SK-N-SH treated with all-trans-retinoic acid at 6 μM for 48 hours (cell line): ENCODE results near the gene YWHAE.

Experiments used
- ATAC-seq: fragments of 200-7000 bp; cut with Tn5 transposase; 3 replicates; pipeline ENCODE4 v1.9.1; 2020; ENCODE audit warnings: mild to moderate bottlenecking, moderate library complexity
- ARNTL ChIP-seq: fragments of 450-650 bp; formaldehyde crosslinking; IDR thresholded peaks from 2 replicates; pipeline ENCODE4 v1.5.0; 2020; ENCODE audit warnings: low read depth, mild to moderate bottlenecking, moderate library complexity, borderline replicate concordance
- BACH2 ChIP-seq: fragments of 250-450 bp; sonication (Bioruptor Pico); IDR thresholded peaks from 2 replicates; pipeline ENCODE4 v1.9.0; 2021; ENCODE audit warnings: mild to moderate bottlenecking, borderline replicate concordance
- CSDC2 ChIP-seq: fragments of 250-450 bp; sonication (Bioruptor Pico); IDR thresholded peaks from 2 replicates; pipeline ENCODE4 v1.5.0; 2020; ENCODE audit warnings: mild to moderate bottlenecking, moderate library complexity
- ISL1 ChIP-seq: fragments of 250-450 bp; sonication (Bioruptor Pico); IDR thresholded peaks from 2 replicates; pipeline ENCODE4 v2.1.2; 2022; ENCODE audit warnings: mild to moderate bottlenecking, moderate library complexity
- OSR1 ChIP-seq: fragments of 250-450 bp; sonication (Bioruptor Pico); IDR thresholded peaks from 2 replicates; pipeline ENCODE4 v1.8.0; 2022; ENCODE audit warnings: moderate library complexity, mild to moderate bottlenecking, inconsistent platforms
- PATZ1 ChIP-seq: fragments of 250-450 bp; sonication (Bioruptor Pico); IDR thresholded peaks from 2 replicates; pipeline ENCODE4 v1.8.0; 2020; ENCODE audit warnings: mild to moderate bottlenecking, moderate library complexity, borderline replicate concordance
- POU6F1 ChIP-seq: fragments of 250-450 bp; sonication (Bioruptor Pico); IDR thresholded peaks from 2 replicates; pipeline ENCODE4 v1.8.0; 2021; ENCODE audit warnings: low read depth, mild to moderate bottlenecking, moderate library complexity, borderline replicate concordance
- PPARA ChIP-seq: fragments of 250-450 bp; sonication (Bioruptor Pico); IDR thresholded peaks from 2 replicates; pipeline ENCODE4 v1.5.0; 2020; ENCODE audit warnings: mild to moderate bottlenecking, borderline replicate concordance
- RARB ChIP-seq: fragments of 250-450 bp; sonication (Bioruptor Pico); IDR thresholded peaks from 2 replicates; pipeline ENCODE4 v1.8.0; 2021; ENCODE audit warnings: mild to moderate bottlenecking, moderate library complexity
- SNAI2 ChIP-seq: fragments of 250-450 bp; sonication (Bioruptor Pico); IDR thresholded peaks from 2 replicates; pipeline ENCODE4 v1.5.0; 2020; ENCODE audit warnings: mild to moderate bottlenecking, moderate library complexity
- TCF4 ChIP-seq: fragments of 250-450 bp; sonication (Bioruptor Pico); IDR thresholded peaks from 2 replicates; pipeline ENCODE4 v1.8.0; 2021; ENCODE audit warnings: mild to moderate bottlenecking, moderate library complexity, borderline replicate concordance
- TOX ChIP-seq: fragments of 250-450 bp; sonication (Bioruptor Pico); IDR thresholded peaks from 2 replicates; pipeline ENCODE4 v1.8.0; 2021; ENCODE audit warnings: mild to moderate bottlenecking, moderate library complexity, borderline replicate concordance
- TSHZ2 ChIP-seq: fragments of 250-450 bp; sonication (Bioruptor Pico); IDR thresholded peaks from 2 replicates; pipeline ENCODE4 v1.5.0; 2020; ENCODE audit warnings: mild to moderate bottlenecking, moderate library complexity
- ZC3H10 ChIP-seq: fragments of 250-450 bp; sonication (Bioruptor Pico); IDR thresholded peaks from 2 replicates; pipeline ENCODE4 v1.5.1; 2021; ENCODE audit warnings: mild to moderate bottlenecking, moderate library complexity
- ZFP3 ChIP-seq: fragments of 250-450 bp; sonication (Bioruptor Pico); IDR thresholded peaks from 2 replicates; pipeline ENCODE4 v1.5.0; 2020; ENCODE audit warnings: mild to moderate bottlenecking, moderate library complexity
- ZFP30 ChIP-seq: fragments of 450-650 bp; formaldehyde crosslinking; IDR thresholded peaks from 2 replicates; pipeline ENCODE4 v1.5.0; 2022; ENCODE audit warnings: mild to moderate bottlenecking, moderate library complexity
- ZNF70 ChIP-seq: fragments of 450-650 bp; formaldehyde crosslinking; IDR thresholded peaks from 2 replicates; pipeline ENCODE4 v1.5.0; 2020; ENCODE audit warnings: mild to moderate bottlenecking, moderate library complexity
- ZNF8 ChIP-seq: fragments of 450-650 bp; formaldehyde crosslinking; IDR thresholded peaks from 2 replicates; pipeline ENCODE4 v1.5.0; 2020; ENCODE audit warnings: mild to moderate bottlenecking, moderate library complexity
- TF ChIP-seq, protein P1 (sequence below): fragments of 250-450 bp; sonication (Bioruptor Pico); IDR thresholded peaks from 2 replicates; pipeline ENCODE4 v1.5.1; 2020; ENCODE audit warnings: low read depth, mild to moderate bottlenecking, moderate library complexity
- TF ChIP-seq, protein P2 (sequence below): fragments of 250-450 bp; sonication (Bioruptor Pico); IDR thresholded peaks from 2 replicates; pipeline ENCODE4 v1.5.1; 2021; ENCODE audit warnings: mild to moderate bottlenecking, moderate library complexity

Gene YWHAE

DNA sequence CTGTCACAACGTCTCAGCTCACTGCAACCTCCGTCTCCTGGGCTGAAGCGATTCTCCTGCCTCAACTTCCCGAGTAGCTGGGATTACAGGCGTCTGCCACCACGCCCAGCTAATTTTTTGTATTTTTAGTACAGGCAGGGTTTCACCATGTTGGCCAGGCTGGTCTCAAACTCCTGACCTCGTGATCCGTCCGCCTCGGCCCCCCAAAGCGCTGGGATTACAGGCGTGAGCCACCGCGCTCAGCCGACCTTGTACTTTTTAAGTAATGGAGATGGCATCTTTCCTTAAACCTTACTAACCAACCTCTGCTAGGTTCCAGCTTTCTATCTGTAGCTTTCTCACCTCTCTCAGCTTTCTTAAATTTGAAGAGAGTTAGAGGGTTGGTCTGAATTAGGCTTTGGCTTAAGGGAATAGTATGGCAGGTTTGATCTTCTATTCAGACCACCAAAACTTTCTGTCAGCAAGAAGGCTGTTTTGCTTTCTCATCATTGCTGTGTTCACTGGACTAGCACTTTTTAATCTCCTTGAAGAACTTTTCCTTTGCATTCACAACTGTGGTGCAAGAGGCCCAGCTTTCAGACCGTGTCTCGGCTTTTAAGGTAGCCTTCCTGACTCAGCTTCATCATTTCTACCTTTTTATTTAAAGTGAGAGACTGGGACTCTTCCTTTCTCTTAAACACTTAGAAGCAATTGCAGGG, 28.0 kb downstream of the YWHAE start:
- TF ChIP-seq PATZ1 (CRISPR knock-in tag) (no peak), ZFP30 (CRISPR knock-in tag) (no peak), PPARA (CRISPR knock-in tag) (no peak), SNAI2 (CRISPR knock-in tag) (no peak), CSDC2 (CRISPR knock-in tag) (no peak), TCF4 (CRISPR knock-in tag) (no peak), ISL1 (no peak), ZC3H10 (no peak), ZNF8 (CRISPR knock-in tag) (no peak), TOX (CRISPR knock-in tag) (no peak), RARB (CRISPR knock-in tag) (no peak), BACH2 (CRISPR knock-in tag) (no peak), ARNTL (no peak), TSHZ2 (CRISPR knock-in tag) (no peak), OSR1 (CRISPR knock-in tag) (no peak)
- TF ChIP-seq, protein P1, sequence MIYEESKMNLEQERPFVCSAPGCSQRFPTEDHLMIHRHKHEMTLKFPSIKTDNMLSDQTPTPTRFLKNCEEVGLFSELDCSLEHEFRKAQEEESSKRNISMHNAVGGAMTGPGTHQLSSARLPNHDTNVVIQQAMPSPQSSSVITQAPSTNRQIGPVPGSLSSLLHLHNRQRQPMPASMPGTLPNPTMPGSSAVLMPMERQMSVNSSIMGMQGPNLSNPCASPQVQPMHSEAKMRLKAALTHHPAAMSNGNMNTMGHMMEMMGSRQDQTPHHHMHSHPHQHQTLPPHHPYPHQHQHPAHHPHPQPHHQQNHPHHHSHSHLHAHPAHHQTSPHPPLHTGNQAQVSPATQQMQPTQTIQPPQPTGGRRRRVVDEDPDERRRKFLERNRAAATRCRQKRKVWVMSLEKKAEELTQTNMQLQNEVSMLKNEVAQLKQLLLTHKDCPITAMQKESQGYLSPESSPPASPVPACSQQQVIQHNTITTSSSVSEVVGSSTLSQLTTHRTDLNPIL (CRISPR knock-in tag) = no peak
- TF ChIP-seq, protein P2, sequence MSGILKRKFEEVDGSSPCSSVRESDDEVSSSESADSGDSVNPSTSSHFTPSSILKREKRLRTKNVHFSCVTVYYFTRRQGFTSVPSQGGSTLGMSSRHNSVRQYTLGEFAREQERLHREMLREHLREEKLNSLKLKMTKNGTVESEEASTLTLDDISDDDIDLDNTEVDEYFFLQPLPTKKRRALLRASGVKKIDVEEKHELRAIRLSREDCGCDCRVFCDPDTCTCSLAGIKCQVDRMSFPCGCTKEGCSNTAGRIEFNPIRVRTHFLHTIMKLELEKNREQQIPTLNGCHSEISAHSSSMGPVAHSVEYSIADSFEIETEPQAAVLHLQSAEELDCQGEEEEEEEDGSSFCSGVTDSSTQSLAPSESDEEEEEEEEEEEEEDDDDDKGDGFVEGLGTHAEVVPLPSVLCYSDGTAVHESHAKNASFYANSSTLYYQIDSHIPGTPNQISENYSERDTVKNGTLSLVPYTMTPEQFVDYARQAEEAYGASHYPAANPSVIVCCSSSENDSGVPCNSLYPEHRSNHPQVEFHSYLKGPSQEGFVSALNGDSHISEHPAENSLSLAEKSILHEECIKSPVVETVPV (CRISPR knock-in tag) = no peak
- ATAC-seq = no peak

GRCh38 chr17:1368588-1368987, 31.4 kb downstream of the YWHAE start:
- no peak for ATAC-seq
- no peak for TF ChIP-seq ZFP3
- TF ChIP-seq, protein P1 (CRISPR knock-in tag) = no peak
- TF ChIP-seq ARNTL = no peak
- no peak for TF ChIP-seq POU6F1 (CRISPR knock-in tag)
- no peak for TF ChIP-seq ISL1

- ATAC-seq = no peak
- TF ChIP-seq SNAI2 (CRISPR knock-in tag) = no peak
- no peak for TF ChIP-seq ZFP3
- TF ChIP-seq OSR1 (CRISPR knock-in tag) = no peak
- no peak for TF ChIP-seq ISL1
- TF ChIP-seq PATZ1 (CRISPR knock-in tag) = no peak
- no peak for TF ChIP-seq ZNF70 (CRISPR knock-in tag)
- no peak for TF ChIP-seq TOX (CRISPR knock-in tag)
- TF ChIP-seq ZNF8 (CRISPR knock-in tag) = no peak
- TF ChIP-seq TSHZ2 (CRISPR knock-in tag) = no peak
- no peak for TF ChIP-seq ARNTL
- TF ChIP-seq ZFP30 (CRISPR knock-in tag) = no peak
Observed at GRCh38 chr17:1367351-1367745, 32.7 kb downstream of the YWHAE start.
